HG03159 (cell line): ENCODE data around the gene ANTXR1.

Source experiments
- ATAC-seq: cut with Tn5 transposase; IDR thresholded peaks from one replicate; pipeline ENCODE4 v1.9.1; 2021; ENCODE audit warnings: mild to moderate bottlenecking, moderate library complexity; ENCODE audit not compliant: unreplicated experiment

Gene ANTXR1

DNA sequence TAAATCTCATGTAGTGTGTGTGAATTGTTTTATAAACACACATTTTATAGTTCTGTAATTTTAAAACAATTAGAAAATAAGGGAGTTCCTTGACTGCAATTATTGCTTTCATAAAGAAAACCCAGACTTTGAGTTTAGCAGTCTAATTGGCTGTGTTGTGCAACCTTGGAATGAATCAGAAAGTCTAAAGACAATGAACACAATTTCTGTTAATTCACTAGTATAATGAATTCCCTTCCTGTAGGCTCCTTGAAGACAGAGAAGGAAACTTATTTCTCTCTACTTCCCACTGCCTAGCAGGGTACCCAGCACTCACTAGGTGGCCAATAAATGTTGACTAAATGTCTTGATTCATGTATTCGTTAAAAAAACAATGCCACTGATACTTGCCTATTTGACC lies 79.9 kb downstream of the ANTXR1 start:
- ATAC-seq, result no peak

GRCh38 chr2:69095305-69095704 lies 82.3 kb downstream of the ANTXR1 start:
- no peak for ATAC-seq

GRCh38 chr2:69096326-69097095 lies 83.5 kb downstream of the ANTXR1 start:
- ATAC-seq, result no peak

GRCh38 chr2:69097148-69097610 lies 84.2 kb downstream of the ANTXR1 start:
- no peak for ATAC-seq

DNA sequence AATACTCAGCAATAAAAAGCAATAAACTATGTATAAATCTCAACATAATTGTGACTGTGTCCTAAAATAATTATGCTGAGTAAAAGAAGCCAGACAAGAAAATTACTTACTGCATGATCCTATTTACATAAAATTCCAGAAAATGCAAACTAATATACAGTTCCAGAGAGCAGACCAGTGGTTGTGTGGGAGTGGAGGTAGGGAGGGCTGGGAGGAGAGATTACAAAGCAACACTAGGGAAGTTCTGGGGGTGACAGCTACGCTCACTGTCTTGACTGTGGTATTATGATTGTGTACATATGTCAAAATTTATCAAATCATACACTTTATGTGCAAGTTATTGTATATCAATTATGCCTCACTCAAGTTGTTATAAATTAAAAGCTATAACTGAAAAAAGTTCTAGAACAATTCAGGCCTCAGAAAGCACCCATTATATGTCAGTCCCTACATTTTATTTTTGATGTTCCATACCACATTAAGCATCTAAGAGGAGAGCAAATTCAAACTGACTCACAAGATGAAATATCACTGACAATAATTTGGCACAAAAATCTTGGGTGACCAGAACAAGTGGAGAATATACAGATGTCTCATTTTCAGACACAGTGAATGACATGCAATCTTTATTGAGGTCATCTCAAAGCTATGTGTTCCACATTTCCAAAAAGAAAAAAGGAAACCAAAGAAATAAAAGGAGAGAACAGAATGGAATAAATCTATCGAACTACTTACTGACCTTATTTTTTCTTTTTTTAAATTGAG lies 85.1 kb downstream of the ANTXR1 start:
- no peak for ATAC-seq

GRCh38 chr2:69099541-69099940 lies 86.6 kb downstream of the ANTXR1 start:
- no peak for ATAC-seq

DNA sequence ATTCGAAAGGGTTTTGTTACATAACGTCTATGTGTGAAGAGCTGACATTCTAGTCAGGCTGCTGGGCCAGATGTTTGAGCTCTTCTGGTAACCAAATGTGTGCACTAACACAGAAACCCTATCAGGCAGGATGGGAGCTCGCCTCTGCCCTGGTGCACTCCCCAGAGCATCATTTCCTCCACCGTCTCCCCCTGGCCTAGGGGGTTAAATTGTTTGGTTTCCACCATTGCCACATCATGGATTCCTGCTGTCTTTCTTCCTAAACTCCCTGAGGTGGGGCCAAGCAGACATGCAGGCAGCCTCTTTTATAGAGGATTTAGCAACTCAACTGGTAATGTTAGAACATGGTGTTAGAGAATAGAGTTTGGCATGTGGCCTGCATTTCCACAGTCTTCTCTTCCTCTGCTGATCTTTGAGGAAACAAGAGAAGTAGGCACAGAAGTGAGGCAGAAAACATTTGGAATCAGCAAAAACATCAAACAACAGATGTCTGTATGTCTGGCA lies 87.3 kb downstream of the ANTXR1 start:
- ATAC-seq, result no peak

GRCh38 chr2:69102041-69102593 lies 89.1 kb downstream of the ANTXR1 start:
- ATAC-seq, result no peak

DNA sequence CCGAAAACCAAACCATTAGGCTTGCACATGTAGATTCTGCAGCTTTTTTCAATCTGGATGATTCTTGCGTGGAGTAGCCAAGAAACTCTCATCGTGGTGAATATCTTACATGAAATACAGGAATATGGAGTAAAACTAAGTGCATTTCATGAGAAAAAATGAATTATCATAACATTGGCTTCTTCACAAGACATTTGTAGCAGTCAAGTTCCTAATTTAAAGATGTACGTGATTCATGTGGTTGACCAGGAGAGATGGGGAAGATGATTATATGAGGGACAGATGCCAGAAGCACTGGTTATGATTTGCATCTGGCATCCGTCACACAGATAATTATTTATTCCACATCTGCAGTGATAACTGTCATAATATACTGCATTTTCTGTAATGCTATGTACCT lies 90.4 kb downstream of the ANTXR1 start:
- ATAC-seq, result no peak

GRCh38 chr2:69104261-69104660 lies 91.3 kb downstream of the ANTXR1 start:
- ATAC-seq, result no peak

DNA sequence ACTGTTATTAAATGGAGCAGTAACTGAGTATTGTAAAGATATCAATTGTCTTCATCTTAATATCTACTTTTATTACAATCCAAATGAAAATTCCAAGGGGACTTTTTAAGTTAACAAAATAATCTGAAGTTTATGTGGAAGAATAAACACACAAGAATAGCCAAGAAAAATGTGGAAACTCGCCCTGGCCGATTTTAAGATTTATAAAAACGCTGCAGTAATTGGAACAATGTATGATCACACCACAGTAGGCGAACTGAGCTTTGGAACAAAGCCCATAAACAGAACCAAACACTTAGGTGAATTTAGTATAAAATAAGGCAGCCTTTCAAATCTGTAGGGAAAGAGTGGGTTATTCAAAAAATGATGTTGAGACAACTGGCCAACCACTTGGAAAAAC lies 96.3 kb downstream of the ANTXR1 start:
- ATAC-seq, result no peak

DNA sequence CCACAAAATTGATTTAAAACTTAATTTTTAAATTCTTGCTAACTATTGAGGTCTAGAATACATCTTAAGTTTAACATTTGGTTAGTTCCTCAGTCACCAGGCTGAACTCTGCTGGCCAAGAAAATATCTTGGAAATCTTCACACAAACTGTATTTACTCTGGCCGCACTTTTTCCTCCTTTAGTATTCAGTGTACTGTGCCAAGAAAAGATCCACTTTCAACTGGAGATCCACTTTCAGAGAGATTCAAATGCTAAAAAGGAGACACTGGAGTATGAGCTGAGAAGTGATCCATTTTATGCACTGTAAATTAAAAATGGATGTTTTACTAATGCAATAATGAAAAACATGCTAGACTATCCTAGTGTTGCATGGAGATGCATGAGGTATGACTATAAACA lies 98.1 kb downstream of the ANTXR1 start:
- ATAC-seq, result no peak

DNA sequence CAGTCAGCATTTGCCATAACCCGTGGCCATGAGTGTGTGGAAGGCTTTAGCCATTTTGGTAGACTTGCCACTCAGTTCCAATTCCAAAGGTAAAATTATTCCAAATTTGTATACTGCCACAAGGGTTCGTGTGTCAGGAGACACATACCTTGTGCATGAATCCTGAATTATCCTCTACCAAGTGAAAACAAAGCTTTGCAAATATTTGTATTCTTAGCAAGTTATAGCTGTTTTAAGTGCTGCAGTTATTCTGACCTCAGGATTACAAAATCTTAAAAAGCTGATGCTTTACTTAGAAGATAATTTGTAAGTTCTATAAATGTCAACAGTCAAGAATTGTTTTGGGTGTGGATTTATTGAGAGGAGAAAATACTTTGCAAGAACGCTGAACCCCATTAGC lies 100.6 kb downstream of the ANTXR1 start:
- no peak for ATAC-seq

GRCh38 chr2:69114534-69114933 lies 101.6 kb downstream of the ANTXR1 start:
- ATAC-seq, result no peak

- ATAC-seq, result no peak
Observed at GRCh38 chr2:69116438-69116837, 103.5 kb downstream of the ANTXR1 start.

DNA sequence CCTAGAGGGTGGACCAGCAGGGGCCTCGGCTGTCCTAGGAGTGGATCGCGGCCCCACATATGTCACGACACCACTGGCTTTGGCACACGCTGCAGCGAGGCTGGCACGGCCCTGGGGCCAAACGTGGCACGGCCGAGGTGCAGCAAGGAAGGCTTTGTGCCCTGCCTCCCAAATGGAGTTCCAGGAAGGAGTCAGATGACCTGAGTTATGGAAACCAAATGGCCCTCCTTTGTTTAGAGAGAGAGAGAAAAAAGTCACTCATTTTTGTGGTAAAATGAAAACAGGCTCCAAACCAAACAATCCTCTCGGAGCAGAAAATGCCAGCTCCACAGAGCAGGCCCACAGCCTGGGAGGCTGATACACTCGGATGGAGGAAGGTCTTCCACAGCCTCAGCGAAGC lies 105.6 kb downstream of the ANTXR1 start:
- ATAC-seq, result no peak

DNA sequence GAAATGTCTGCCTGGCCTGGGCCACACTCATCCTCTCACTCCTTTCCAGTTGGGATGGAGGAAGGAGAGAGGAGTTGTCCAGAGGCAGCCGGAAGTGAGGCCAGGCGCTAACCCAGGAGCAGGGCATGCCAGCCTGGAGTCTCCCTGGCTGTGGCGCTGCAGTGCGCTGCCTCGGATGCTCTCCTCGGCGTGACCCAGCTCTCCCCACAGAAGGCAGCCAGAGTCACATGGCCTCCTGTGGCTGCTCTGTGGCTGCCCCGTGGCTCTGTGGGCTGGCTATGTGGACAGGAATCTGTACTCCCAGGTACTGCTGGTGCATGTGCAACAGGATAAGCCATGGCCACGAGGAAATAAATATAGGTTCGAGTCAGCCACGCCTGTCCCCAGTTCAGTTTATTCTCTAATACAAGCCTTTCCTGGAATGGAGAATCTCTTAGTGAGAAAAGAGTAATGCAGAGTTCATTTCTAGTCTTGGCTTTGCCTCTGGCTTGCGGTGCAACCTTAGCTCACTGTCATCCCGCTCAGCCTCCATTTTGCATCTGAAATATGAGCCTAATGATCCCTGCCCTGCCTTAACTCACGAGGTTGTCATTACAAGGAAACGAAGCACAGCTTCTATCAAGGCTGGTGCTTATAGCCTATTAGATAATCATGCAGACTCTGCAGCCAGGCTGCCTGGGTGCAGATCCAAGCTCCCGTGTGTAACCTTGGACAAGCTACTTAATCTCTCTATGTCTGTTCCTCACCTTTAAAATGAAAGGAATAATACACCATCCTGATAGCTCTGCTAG lies 106.3 kb downstream of the ANTXR1 start:
- no peak for ATAC-seq

- ATAC-seq, result no peak
Observed at GRCh38 chr2:69122271-69122670, 109.3 kb downstream of the ANTXR1 start.

DNA sequence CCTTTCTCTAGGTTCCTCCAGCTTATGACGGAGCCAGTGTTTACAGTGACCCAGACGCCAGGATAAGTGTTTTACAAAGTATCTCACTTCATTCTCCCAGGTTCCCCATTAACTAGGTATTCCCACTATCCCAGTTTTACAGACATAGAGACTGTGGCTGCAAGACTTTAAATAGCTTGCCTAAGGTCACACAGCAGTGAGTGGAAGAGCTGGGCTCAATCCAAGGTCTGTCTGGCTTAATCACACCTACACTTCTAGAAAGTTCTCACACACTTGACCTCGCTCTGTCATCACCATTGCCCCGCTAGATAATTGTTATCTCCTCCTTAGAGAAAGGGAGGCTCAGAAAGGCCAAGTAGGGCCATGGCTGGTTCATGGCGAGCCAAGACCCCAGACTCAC lies 110.2 kb downstream of the ANTXR1 start:
- no peak for ATAC-seq

DNA sequence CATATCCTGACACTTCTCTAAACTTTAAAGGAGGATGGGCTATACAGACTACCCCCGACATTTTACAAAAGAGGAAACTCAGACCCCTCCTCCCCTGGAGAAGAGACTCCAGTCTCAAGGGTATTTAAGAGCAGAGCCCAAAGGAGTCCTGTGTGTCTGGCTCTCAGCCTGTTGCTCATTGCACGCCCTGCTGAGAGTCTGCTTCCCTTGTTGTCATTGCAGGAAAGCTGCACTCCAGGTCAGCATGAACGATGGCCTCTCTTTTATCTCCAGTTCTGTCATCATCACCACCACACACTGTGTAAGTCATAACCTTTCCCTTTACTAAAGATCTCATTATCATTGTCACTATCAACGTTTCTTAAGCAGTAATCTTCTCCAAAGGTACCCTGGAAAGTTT lies 111.4 kb downstream of the ANTXR1 start:
- ATAC-seq, result no peak

DNA sequence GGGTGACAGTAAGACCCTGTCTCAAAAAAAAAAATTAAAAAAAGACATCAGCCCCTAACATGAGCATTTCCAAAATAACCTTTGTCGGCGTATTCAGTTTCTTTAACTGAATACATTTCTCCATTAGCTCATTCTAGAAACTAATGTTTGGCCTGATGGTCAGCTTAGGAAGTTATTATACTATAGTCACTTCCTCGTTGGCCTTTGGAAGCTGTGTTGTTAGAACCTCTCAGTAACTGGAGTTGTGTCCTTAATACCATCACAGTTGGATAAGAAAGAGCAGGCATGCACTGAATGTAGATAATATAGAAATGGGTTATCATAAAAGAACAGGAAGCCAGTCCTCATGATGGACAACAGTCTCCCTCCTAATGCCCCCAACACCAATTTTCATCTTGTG lies 112.8 kb downstream of the ANTXR1 start:
- ATAC-seq, result no peak
